SW480 (cell line): Measurements from ENCODE around the gene TMC7.

ENCODE experiments used
- DNase-seq: peaks from one replicate; pipeline ENCODE4 v3.0.0-alpha.2; 2016; ENCODE audit warnings: low spot score

The TMC7 gene

GRCh38 chr16:19029980-19030379 lies 46.2 kb downstream of the TMC7 start:
- no peak for DNase-seq

DNA sequence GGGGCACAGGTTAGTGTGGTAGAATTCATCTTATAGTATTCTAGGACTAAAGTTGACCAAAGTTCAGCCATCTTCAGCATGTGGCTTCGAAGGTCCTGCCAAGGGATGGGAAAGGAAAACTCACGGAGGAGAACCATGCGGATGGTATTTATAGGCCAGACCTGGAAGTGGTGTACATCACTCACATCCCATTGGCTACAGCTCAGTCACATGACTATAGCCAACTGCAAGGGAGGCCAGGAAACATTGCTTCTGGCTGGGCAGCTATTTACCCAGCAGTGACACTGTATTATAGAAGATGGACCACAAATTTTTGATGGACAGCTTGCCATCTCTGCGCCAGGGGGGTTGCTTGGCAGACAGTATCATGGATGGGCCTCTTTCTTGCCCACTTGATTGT lies 48.0 kb downstream of the TMC7 start:
- no peak for DNase-seq

DNA sequence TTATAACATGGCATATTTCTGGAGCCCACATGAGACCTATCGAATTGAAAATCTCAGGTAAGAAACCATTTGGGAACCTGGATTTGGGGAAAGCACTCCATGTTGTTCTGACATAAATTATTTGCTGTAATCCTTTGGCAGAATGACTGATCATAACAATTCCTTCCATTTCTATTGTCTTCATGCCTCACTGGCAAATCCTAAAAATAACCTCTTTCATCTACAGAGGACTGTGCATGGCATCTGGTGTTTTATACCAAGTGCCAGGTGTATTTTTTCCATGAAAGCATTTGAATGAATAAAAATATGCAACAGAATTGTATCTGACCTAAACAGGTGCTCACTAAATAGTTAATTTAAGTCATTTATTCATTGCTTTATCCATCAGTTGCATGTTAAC lies 50.0 kb downstream of the TMC7 start:
- DNase-seq = no peak

DNA sequence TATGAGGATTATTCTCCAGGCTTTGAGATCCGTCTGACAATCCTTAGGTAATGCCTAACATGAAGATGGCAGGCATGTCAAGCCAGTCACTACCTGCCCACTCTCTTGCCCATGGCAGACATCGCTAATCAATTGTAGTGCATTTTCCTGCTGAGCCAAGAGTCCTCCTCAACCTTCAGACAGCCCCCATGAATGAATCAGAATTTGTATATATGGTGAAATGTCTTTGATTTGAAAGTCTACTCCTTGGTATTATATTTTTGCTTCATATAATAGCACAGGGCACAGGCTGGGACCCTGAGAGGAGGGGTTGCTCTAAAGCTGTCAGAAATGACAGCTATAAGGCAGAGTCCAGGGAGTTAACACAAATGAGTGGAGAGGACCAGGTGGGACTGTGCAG lies 56.7 kb downstream of the TMC7 start:
- no peak for DNase-seq

DNA sequence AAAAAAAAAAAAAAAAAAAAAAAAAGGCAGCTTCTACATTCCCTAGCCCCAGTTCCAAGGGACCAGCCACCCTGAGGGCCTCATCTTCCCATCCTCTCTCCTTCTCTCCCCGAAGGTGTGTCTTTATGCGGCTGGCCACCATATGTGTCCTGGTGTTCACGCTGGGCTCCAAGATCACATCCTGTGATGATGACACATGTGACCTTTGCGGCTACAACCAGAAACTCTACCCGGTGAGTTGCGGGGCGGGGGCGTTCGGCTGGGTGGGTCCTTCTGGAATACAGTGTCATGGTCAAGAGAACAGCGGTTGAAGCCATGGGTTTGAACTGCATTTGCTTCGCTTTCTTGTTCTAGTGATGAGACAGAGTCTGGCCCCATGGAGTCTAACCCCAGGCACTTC lies 61.0 kb downstream of the TMC7 start:
- no peak for DNase-seq

- DNase-seq = no peak
Measured at GRCh38 chr16:19046062-19046461, 62.3 kb downstream of the TMC7 start.

DNA sequence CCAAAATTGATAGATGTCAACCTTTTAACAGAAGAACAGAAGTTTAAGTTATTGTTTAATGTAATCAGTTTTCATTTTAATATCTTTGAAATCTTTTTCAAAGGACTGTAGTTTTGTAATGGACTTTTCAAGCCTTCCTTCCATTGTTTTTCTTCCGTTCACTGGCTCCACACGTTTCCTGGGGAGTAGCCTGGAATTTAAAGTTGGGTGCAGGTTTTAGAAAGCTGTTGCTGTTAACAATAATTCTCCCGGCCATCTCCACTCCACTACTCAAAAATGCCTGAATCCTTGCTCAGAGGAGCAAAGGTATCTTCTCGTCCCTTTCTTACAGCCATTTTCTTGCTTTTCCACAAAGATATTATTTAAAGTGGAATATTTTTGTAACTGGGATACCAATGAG lies 79.0 kb downstream of the TMC7 start:
- DNase-seq = no peak

- DNase-seq = no peak
Measured at GRCh38 chr16:19066988-19067348, 83.2 kb downstream of the TMC7 start.

DNA sequence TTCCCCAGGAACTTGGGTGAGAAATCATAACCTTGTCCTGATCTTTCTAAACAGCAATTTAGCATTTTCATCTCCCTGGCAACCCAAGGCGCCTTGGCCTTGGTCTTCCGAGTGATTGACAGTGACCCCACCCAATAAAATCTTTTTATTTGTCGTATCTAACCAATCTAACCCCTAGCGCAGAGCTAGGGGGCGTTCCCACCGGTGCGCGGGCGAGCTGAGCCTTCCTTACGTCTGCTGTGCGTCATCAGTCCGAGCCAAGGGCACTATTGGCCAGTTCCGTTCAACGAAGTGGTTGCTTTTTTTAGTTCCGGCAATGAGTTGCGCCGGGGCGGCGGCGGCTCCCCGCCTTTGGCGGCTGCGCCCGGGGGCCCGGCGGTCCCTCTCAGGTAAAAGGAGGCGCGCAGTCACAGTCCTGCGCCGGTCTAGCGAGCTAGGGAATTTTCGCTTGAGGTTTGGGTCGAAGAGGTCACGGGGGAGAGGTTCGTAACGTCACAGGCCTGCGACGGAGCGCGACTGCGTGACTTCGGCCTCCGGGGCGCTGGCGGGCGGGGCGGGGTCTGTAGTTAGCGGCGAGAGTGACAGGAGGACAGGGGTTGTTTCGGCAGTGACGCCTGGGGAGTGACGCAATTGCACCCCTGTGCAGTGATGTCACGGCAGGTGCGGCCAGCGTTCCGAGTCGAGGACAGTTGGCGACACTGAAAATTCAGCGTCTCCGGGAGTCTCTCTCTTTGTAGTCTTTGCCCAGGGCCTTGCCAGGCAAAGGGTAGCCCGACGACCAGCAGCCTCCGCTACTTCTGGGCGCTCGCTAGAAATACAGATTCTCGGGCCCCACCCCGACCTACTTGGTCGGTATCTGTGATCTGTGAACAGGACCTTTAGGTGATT lies 83.9 kb downstream of the TMC7 start, which contains the start of gene COQ7:
COQ7 (plus strand) TSS at position 266 of the 888 bp plus-strand sequence; CDS start at position 317, 51 bp downstream.
- peak; percentile 98 for DNase-seq

DNA sequence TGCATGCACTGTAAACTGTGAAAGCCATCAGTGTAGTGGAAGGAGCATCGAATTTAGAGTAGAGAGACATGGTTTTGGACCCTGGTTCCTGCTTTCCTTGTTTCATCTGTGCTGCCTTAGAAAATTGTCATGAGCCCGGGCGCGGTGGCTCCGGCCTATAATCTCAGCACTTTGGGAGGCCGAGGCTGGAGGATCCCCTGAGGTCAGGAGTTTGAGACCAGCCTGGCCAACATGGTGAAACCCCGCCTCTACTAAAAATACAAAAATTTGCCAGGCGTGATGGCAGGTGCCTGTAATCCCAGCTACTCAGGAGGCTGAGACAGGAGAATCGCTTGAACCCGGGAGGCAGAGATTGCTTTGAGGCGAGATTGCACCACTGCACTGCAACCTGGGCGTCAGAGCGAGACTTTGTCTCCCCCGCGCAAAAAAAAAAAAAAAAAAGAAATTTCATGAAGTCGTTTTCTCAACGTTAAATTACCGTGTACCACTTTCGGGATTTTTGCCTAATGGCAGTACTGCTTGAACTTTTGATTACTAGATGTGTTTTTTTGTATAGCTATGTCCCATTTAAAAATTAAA lies 84.6 kb downstream of the TMC7 start:
- no peak for DNase-seq

DNA sequence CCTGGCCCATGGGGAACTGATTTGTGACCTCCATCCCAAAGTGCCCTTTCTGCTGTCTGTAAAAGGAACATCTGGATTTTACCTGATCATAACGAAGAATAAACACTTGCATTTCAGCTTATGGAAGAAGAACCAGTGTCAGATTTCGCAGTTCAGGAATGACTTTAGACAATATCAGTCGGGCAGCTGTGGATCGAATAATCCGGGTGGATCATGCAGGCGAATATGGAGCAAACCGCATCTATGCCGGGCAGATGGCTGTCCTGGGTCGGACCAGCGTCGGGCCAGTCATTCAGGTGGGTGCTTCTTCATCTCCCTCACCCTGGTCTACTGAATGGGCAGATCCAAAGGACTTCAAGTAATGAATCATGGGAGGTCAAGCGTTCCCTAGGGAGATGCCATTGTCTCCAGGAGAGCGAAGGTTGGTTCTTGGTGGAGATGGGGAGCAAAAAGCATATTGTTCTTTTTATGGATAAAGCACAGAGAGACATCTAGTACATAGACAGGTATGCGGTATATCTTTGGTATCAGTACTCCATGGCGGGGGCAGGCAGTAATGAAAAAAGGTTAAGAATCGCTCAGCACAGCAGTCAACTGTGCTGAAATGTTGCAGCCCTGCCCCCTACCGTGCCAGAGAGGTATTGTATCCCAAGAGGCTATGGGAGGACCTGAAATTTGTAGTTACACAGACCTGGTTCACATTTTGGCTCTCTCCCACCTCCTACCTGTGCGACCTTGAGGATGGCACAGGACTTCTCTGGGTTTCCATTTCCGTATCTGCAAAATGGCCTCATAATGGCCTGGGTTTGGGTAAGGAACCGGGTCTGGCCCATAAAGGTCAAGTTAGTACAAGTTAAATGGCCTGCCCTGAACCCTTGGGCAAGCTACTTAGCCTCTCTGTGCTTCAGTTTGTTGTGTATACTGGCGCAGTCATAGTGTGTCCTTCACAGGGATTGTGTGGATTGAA lies 88.4 kb downstream of the TMC7 start:
- peak; percentile 52 for DNase-seq

GRCh38 chr16:19073344-19073743 lies 89.6 kb downstream of the TMC7 start:
- DNase-seq = no peak

- DNase-seq = no peak
Measured at GRCh38 chr16:19073863-19074262, 90.1 kb downstream of the TMC7 start.

DNA sequence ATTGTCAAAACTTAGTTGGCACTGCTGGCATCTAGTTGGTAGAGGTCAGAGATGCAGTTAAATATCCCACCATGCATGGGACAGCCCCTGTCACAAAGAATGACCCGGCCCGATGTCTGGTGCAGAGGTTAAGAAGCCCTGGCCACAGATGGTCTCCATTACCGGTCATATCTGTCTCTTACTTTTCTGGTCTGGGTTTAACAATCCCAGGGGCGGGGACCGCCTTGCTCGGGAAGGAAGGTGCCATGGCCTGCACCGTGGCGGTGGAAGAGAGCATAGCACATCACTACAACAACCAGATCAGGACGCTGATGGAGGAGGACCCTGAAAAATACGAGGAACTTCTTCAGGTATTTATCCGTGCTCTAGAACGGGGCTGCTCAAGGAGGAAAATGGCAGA lies 91.8 kb downstream of the TMC7 start:
- DNase-seq = no peak

GRCh38 chr16:19077879-19078278 lies 94.1 kb downstream of the TMC7 start:
- no peak for DNase-seq

GRCh38 chr16:19083670-19084069 lies 99.9 kb downstream of the TMC7 start:
- no peak for DNase-seq

GRCh38 chr16:19084139-19084538 lies 100.4 kb downstream of the TMC7 start:
- DNase-seq = no peak

DNA sequence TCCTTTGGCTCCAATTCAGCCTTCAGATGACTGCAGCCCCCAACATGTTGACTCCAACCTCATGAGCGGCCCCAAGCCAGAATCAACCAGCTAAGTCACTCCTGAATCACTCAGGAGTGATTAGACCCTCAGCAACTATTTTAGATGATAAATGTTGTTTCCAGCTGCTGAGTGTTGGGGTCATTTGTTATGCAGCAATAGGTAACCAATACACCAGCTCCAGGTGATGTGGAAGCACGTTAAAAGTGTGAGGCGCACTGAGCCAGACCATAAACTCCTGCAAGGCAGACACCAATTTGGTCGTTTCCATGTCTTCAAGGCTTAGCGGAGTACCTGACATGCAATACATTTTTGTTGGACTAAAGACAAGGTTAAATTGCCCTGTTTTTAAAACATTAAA lies 101.1 kb downstream of the TMC7 start:
- no peak for DNase-seq

DNA sequence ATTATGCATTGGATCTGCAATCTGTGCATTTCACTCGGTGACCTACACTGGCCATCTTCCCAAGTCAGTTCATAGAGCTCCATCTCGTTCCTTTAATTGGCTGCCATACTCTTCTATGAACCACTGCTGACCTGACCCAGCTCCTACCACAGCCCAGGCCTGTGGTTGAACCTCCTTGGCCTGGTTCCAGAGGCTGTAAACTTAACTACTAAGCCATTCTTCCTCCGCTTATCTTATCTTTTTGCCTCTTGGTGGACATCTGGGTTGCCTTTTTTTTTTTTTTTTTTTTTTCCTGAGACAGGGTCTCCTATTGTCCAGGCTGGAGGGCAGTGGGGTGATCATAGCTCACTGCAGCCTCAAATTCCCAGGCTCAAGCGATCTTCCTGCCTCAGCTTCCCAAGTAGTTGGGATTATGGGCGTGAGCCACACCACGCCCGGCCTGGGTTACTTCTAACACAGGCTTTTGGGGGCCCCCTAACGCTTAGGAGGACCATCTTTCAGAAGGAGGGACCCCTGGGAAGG lies 102.0 kb downstream of the TMC7 start:
- DNase-seq = no peak

GRCh38 chr16:19086322-19087199 lies 102.8 kb downstream of the TMC7 start:
- peak; percentile 95 for DNase-seq

GRCh38 chr16:19088341-19088916 lies 104.7 kb downstream of the TMC7 start:
- no peak for DNase-seq
